ENCODE measurements around the gene VTN.

The VTN gene

DNA sequence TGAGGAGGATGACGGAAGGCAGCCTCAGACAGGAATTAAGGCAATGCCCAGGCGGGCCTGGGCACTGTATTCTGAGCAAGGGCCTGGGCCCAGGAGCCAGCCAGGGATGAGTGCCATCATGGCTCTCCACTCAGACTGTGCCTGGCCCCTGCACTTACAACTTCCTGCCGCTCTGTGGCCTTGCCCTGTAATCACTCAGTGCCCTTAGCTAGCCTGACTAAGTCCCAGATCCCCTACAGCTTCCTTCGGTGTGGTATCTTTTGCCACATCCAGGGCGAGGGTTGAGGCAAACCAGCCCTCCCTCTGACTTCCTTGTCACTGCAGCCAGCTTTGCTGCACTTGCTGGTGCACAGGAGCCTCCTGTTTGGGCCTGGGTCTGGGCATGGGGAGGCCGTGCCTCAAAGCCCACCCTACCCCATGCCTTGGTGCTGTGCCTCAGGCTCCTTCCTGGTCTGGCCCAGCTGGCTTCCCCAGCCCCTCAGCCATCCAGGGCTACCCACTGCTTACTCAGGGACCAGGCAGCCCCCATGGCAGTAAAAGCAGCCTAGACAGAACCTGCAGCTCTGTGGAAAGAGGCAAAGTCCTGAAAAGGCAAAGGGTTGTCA lies 26.6 kb upstream of the VTN start:
- H3K4me3 ChIP-seq (ENCODE audit: low read depth, low read length), result no peak overlapping the region
- no peak for DNase-seq (ENCODE audit: low read depth)
- TF ChIP-seq CTCF (IDR thresholded peaks at IDR 0.05; ENCODE audit: low read depth, low read length, missing control alignments), result no peak

DNA sequence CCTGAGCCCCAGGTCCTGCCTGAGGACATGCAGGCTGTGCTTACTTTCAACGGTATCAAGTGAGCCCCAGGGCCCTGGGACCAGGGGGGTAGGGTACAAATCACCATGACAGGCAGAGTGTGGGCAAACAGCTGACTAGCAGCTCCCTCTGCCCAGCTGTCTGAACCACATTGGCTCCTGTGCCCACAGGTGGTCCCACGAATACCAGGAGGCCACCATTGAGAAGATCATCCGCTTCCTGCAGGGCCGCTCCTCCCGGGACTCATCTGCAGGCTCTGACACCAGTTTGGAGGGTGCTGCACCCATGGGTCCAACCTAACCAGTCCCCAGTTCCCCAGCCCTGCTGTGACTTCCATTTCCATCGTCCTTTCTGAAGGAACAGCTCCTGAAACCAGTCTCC lies 25.9 kb upstream of the VTN start:
- H3K4me3 ChIP-seq (ENCODE audit: low read depth, low read length), result no peak overlapping the region
- no peak for DNase-seq (ENCODE audit: low read depth)
- TF ChIP-seq CTCF (IDR thresholded peaks at IDR 0.05; ENCODE audit: low read depth, low read length, missing control alignments), result no peak

- no peak for DNase-seq (ENCODE audit: low read depth)
- H3K4me3 ChIP-seq (ENCODE audit: low read depth, low read length), result no peak overlapping the region
- no peak for TF ChIP-seq CTCF (IDR thresholded peaks at IDR 0.05; ENCODE audit: low read depth, low read length, missing control alignments)
Measured at GRCh38 chr17:28395426-28395825, 25.3 kb upstream of the VTN start.

DNA sequence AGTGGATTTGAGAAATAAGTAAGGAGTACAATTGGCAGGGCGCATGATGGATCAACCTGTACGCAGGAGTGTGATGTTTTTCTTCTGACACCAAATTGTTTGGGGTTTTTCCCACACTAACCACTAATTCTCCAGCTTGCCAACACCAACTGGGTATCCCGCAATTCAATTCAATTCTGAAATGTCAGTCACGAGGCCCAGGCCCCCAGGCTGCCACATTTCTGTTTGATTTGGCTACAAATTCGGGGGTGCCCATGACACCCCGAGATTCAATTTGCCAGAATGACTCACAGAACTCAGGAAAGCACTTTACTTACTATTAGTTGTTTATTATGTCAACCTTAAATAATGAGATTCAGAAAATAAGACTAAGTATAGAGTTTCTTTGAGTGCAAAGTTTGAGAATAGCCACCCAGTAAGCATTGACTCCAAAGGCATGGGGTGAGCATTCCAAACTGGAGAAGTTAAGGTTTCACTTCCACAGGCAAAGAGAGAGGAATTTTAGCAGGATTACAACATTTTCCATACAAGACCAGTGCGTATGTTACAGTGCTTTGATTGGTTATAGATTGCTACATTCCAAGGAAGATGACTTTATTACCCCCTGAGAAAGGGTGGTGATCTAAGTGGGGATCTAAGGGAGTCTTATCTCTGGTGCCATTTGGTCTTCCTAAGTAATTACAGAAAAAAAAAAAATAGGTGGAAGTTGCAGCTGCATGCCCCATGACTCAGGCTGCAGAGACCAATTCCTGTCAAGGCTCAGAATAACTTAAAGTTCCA lies 24.4 kb upstream of the VTN start:
- H3K4me3 ChIP-seq (ENCODE audit: low read depth, low read length), result no peak overlapping the region
- no peak for DNase-seq (ENCODE audit: low read depth)
- TF ChIP-seq CTCF (IDR thresholded peaks at IDR 0.05; ENCODE audit: low read depth, low read length, missing control alignments), result no peak

GRCh38 chr17:28392491-28392890 lies 22.4 kb upstream of the VTN start:
- DNase-seq (ENCODE audit: low read depth), result no peak
- no peak for TF ChIP-seq CTCF (IDR thresholded peaks at IDR 0.05; ENCODE audit: low read depth, low read length, missing control alignments)

GRCh38 chr17:28391401-28391800 lies 21.3 kb upstream of the VTN start:
- no peak for DNase-seq (ENCODE audit: low read depth)
- no peak overlapping the region for H3K4me3 ChIP-seq (ENCODE audit: low read depth, low read length)
- no peak for TF ChIP-seq CTCF (IDR thresholded peaks at IDR 0.05; ENCODE audit: low read depth, low read length, missing control alignments)

More at GRCh38 chr17:28392491-28392890, 22.4 kb upstream of the VTN start:
- no peak overlapping the region for H3K4me3 ChIP-seq (ENCODE audit: low read depth, low read length)

DNA sequence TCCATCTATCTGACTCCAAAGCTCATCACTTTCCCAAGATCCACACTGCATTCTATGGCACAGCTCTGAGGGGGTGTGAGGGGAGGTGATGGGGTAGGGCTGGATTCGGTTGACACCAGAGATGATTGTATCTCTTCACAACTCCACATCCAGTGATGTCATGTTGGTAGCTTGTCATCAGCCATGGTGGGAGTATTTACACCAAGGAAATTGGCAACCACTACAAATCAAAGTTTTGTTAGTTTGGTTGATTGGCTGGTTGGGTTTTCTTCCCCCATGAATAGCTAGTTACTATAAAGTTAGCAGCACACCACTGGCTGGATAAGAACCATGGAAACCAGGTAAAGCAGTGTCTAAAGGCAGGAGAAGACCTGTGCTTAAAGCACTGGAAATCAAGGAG lies 20.9 kb upstream of the VTN start:
- no peak for TF ChIP-seq CTCF (IDR thresholded peaks at IDR 0.05; ENCODE audit: low read depth, low read length, missing control alignments)
- DNase-seq (ENCODE audit: low read depth), result no peak

More for the DNA sequence above, 20.9 kb upstream of the VTN start:
- no peak overlapping the region for H3K4me3 ChIP-seq (ENCODE audit: low read depth, low read length)
